ENCODE measurements around the gene CYP2A6.
"Not testable (repeated sequence)": the region's sequence is repeated elsewhere in the genome, so short reads cannot be mapped to it uniquely, and the experiment has no call there.

The CYP2A6 gene

DNA sequence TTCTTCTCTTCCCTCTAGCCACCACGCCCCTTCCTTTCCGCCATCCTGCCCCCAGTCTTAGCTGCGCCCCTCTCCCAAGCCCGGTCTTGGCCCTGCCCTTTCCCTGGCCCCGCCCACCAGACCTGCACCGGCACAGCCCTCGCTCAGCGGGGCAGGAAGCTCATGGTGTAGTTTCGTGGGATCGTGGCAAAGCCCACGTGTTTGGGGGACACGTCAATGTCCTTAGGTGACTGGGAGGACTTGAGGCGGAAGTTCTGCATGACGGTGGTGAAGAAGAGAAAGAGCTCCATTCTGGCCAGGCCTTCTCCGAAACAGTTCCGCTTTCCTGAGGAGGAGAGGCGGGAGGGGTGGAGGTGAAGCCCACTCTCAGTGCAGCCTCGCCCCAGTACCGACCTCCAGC is 6.6 kb downstream of the CYP2A6 start:
- not testable (repeated sequence) for DNase-seq

- not testable (repeated sequence) for DNase-seq
Observed at GRCh38 chr19:40842997-40843652, 7.1 kb downstream of the CYP2A6 start.

DNA sequence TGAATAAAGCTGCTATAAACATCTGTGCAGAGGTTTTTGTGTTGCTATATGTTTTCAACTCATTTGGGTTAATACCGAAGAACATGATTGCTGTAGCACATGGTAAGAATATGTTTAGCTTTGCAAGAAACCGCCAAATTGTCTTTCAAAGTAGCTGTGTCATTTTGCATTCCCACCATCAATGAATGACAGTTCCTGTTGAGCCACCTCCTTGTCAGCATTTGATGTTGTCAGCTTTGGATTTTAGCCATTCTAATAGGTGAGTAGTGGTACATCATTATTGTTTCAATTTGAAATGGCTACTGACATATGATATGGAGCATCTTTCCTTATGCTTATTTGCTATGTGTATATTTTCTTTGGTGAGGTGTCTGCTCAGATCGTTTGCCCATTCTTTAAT is 8.2 kb downstream of the CYP2A6 start:
- not testable (repeated sequence) for DNase-seq

DNA sequence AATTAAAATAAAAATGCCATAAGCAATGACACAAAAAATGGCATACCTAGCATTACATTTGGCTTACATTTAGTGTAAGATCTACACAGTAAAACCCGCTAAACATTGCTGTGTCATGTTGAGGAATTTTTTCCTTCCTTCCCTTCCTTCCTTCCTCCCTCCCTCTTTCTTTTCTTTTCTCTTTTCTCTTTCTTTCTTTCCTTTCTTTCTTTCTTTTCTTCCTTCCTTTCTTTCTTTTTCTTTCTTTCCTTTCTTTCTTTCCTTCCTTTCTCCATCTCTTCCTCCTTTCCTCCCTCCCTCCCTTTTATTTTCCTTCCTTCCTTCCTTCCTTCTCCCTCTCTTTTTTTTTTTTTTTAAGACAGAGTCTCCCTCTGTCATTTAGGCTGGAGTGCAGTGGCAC is 11.8 kb downstream of the CYP2A6 start:
- not testable (repeated sequence) for DNase-seq

- no peak for DNase-seq
Observed at GRCh38 chr19:40836754-40837429, 13.4 kb downstream of the CYP2A6 start.

- DNase-seq, result not testable (repeated sequence)
Observed at GRCh38 chr19:40833728-40834533, 16.3 kb downstream of the CYP2A6 start.

DNA sequence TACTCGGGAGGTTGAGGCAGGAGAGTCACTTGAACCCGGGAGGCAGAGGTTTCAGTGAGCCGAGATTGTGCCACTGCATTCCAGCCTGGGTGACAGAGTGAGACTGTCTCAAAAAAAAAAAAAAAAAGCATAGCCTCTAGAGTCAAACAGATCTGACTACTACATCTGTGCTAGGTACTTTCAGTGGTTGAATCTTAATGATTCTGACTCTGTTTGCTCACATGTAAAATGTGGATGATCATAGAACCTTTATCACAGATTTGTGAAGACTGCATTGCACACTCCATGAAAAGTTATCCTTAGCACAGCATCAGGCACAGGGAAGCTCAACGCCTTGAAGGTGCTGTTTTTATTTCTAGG is 17.8 kb downstream of the CYP2A6 start:
- not testable (repeated sequence) for DNase-seq

GRCh38 chr19:40831502-40832430 is 18.5 kb downstream of the CYP2A6 start:
- DNase-seq, result no peak

DNA sequence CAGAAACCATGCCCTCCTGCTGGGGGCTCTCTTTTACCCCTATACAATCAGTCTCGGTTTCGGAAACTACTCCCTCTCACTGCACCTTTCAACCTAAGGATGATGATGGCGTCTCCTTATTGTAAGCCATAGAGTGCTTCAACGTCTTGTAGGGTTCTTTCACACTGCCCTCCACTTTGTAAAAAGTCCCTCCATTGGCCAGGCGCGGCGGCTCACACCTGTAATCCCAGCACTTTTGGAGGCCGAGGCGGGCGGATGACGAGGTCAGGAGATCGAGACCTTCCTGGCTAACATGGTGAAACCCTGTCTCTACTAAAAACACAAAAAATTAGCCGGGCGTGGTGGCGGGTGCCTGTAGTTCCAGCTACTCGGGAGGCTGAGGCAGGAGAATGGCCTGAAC is 19.5 kb downstream of the CYP2A6 start:
- DNase-seq, result not testable (repeated sequence)

DNA sequence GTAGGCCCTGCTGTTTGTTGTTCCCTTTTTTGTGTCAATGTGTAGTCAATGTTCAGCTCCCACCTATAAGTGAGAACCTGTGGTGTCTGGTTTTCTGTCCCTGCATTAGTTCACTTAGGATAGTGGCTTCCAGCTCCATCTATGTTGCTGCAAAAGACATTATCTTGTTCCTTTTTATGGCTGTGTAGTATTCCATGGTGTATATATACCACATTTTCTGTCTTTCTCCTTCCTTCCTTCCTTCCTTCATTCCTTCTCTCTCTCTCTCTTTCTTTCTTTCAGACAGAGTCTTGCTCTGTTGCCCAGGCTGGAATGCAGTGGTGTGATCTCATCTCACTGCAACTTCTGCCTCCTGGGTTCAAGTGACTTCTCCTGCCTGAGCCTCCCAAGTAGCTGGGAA is 21.0 kb downstream of the CYP2A6 start:
- no peak for DNase-seq

DNA sequence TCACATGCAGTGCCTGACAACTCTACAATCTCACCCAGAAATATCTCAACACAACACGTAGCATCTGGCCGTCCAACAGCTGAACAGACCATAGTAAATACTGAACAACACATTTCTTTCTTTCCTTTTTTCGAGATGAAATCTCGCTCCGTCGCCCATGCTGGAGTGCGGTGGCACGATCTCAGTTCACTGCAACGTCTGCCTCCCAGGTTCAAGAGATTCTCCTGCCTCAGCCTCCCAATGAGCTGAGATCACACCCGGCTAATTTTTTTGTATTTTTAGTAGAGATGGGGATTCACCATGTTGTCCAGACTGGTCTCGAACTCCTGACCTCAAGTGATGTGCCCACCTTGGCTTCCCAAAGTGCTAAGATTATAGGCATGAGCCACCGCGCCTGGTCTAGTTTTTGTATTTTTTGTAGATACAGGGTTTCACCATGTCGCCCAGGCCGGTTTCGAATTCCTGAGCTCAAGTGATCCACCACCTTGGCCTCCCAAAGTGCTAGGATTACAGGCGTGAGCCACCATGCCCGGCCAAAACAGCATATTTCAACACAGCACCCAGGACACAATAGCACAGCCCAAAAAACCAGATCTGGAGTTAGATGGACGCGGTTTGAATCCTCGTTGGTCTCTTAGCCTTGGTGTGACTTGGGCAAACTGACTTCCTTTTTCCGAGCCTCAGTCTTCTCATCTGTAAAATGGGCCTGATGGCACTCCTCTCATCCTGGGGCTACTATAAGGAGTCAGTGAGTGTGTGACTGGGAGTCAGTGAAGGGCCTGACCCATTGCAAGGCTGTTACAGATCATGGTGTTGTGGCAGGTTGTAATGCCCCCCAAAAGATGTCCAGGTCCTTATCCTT is 22.6 kb downstream of the CYP2A6 start:
- DNase-seq, result no peak

DNA sequence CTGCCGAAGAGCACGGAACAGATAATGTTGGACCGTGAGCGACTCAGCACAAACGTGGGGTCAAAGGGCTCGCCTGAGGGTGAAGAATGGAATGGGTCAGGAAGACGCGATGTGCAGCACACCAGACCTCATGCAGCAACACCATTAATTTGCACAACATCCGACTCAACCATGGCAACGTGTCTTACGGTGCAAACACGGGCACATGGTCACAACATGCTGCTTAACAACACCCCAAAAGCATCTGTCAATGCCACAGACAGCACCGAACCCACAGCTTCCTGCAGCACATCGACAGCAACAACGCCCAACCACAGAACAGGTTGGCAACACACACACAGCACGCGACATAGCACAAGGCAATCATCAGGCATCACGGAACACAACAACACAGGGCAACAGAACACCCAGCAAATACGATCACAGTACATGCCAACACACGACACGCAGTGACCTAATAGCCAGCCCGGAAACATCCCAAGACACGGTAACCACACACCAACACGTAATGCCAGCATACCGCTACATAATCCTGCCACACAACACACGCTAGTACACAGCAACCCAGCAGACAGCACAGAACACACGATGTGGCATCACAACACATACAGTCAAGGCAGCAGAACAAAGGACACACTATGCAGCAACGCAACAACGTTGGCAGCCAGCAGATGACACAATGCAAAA is 23.4 kb downstream of the CYP2A6 start:
- DNase-seq, result not testable (repeated sequence)

DNA sequence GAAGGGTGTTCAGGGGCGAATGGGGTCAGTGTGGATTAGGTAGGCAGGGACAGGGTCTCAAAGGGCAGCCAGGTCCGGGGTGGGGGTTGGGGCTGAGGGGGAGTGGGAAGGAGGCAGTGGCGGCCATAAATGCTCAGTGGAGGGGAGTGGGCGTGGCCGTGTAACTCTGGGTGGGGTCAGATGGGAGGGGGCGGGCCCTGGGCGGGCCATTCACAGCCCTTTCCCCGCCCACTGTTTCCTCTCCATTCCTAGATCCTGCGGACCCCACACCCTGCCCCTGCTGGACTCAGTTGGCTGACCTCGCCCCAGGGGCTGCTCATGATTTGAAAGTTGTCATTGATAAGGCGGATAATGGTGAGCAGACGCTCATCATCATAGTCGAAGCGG is 23.9 kb downstream of the CYP2A6 start:
- DNase-seq, result not testable (repeated sequence)

DNA sequence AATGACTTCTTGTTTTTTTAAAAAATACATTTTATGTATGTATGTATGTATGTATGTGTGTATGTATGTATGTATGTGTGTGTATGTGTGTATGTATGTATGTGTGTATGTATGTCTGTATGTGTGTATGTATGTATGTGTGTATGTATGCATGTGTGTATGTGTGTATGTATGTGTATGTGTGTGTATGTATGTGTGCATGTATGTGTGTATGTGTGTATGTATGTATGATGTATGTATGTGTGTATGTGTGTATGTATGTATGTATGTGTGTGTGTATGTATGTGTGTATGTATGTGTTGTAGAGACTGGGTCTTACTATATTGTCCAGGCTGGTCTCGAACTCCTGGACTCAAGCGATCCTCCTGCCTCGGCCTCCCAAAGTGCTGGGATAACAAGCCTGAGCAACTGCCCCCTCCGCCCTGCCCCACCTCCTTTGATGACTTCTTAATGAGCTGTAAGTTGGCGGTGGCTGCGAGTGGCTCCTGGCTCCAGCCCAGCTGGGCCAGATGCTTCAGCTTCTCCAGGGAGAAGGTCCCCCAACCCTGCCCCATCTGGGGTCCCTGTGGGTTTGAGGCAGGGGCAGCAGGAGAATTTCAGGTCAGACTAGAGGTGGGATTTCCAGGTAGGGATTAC is 24.7 kb downstream of the CYP2A6 start:
- not testable (repeated sequence) for DNase-seq

GRCh38 chr19:40824916-40825315 is 25.3 kb downstream of the CYP2A6 start:
- not testable (repeated sequence) for DNase-seq

DNA sequence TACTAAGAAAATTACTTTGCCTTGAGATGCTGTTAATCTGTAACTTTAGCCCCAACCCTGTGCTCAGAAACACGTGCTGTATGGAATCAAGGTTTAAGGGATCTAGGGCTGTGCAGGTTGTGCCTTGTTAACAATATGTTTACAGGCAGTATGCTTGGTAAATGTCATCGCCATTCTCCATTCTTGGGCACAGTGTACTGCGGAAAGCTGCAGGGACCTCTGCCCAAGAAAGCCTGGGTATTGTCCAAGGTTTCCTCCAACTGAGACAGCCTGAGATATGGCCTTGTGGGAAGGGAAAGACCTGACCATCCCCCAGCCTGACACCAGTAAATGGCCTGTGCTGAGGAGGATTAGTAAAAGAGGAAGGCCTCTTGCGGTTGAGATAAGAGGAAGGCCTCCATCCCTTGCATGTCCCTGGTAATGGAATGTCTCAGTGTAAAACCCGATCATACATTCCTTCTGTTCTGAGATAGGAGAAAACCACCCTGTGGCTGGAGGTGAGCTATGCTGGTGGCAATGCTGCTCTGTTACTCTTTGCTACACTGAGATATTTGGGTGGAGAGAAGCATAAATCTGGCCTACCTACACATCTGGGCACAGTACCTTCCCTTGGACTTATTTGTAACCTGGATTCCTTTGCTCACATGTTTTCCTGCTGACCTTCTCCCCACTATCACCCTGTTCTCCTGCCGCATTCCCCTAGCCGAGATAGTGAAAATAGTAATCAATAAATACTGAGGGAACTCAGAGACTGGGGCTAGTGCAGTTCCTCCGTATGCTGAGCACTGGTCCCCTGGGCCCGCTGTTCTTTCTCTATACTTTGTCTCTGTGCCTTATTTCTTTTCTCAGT is 27.3 kb downstream of the CYP2A6 start:
- not testable (repeated sequence) for DNase-seq

DNA sequence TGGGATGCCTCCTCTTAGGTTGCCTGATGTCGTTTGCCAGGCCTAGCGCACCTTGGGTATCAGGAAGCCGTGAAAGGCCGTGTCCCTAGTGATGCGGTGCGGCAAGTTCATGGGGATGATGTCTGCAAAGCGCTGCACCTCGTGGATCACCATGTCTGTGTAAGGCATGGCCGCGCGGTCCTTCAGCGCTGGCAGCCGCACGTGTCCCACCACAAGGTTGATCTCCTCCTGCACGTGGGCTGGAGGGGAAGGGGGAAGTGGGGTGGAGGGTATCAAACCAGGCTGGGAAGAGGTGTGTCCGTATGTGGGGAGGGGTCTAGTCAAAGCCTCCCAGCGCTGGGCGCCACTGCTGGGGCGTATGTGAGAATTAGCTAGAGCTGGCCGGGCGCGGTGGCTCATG is 28.1 kb downstream of the CYP2A6 start:
- no peak for DNase-seq

GRCh38 chr19:40819479-40820234 is 30.6 kb downstream of the CYP2A6 start:
- not testable (repeated sequence) for DNase-seq
